ENCODE data around the gene LRRK1.

DNA sequence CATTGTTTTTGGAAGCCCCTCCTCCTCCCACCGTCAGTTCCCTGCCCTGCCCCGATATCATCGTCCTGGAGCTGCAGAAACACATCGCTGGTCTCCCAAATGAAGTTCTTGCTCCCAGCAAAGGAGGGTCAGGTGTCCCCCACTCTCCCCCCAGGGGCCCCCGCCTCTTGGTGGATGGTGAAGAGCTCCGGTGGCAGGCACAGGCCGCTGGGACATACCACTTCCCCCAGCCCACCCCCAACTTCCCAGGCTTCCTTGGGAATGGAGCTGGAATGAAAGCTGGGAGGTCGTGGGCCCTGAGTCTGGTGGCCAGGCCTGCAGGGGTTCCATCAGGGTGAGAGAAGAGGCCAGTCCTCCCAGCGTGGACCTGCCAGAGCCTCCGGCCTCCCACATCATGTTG, 195.0 kb downstream of the LRRK1 start:
- TF ChIP-seq CTCF (IDR thresholded peaks at IDR 0.05) (no peak), POLR2A (IDR thresholded peaks at IDR 0.05) (no peak), EP300 (IDR thresholded peaks at IDR 0.05) (no peak)

All from stomach (tissue), 4 donors.